ENCODE data around the gene RBPJL. TPM values are rescaled to one million over a fixed set of nuclear protein-coding genes. Genes with fewer than 3 reads are reported as not detected.

Gene RBPJL
- total and polyA plus RNA-seq, 2 of the 8 experiments (the other 6 are each of a cell fraction or from before 2014, with no cell fraction given): 0.67 to 1.3 TPM

GRCh38 chr20:45366192-45366591 lies 59.6 kb downstream of the RBPJL start:
- Histone ChIP-seq H2AFZ (ENCODE audit: low read length) (no peak overlapping the region), H3K18ac (ENCODE audit: extremely low read depth, low read length) (no peak overlapping the region), H4K5ac (ENCODE audit: insufficient read length, low read depth, low read length) (no peak overlapping the region), H3K36me3 (ENCODE audit: control insufficient read depth in 2 of 4, insufficient read depth in 4 of 4, low read length in 3 of 4) (peaks cover 3 to 12% (median 6%) of the 10 kb centered on the region in 4 experiments; a peak in 6 of 8 replicates), H4K91ac (replicated peaks; ENCODE audit: insufficient read length, low read length) (no peak overlapping the region), H2BK120ac (replicated peaks; ENCODE audit: low read depth, low read length) (no peak overlapping the region), H2BK20ac (ENCODE audit: low read length) (no peak overlapping the region), H2AK5ac (ENCODE audit: low read depth, low read length) (no peak overlapping the region), H3K9me3 (ENCODE audit: insufficient read depth in 2 of 2, low read depth in 1 of 2, low read length in 1 of 2) (no peaks in the 10 kb centered on the region), H3K56ac (replicated peaks; ENCODE audit: insufficient read length, low read depth, low read length) (no peak overlapping the region), H4K8ac (ENCODE audit: extremely low read depth, insufficient read depth, low read length) (no peak overlapping the region), H2BK5ac (ENCODE audit: low read depth, low read length) (no peak overlapping the region), H3K27me3 (replicated peaks in 1 of 4; ENCODE audit: control insufficient read depth in 3 of 4, extremely low read depth in 1 of 4, insufficient read depth in 3 of 4, low read length in 3 of 4) (no peaks in the 10 kb centered on the region), H3K4me3 (ENCODE audit: extremely low read depth in 1 of 4, insufficient read depth in 2 of 4, low read depth in 3 of 4, low read length in 4 of 4) (no peak overlapping the region), H3K14ac (ENCODE audit: insufficient read length) (no peak overlapping the region), H4K20me1 (replicated peaks in 1 of 2; ENCODE audit: control insufficient read depth in 1 of 2, insufficient read depth in 2 of 2, low read length in 2 of 2) (peaks cover 0 to 8% of the 10 kb centered on the region in 2 experiments), H3K4me1 (replicated peaks in 1 of 4; ENCODE audit: control insufficient read depth in 3 of 4, insufficient read depth in 4 of 4, low read length in 3 of 4) (peaks cover 0 to 7% (median 4%) of the 10 kb centered on the region in 4 experiments; a peak in 6 of 7 replicates), H3K4me2 (ENCODE audit: insufficient read depth in 1 of 2, low read depth in 2 of 2, low read length in 2 of 2) (no peak overlapping the region), H3K23ac (ENCODE audit: insufficient read length) (no peak overlapping the region), H3K23me2 (ENCODE audit: low read depth, low read length) (peaks cover 7% of the 10 kb centered on the region), H3K79me1 (ENCODE audit: low read depth, low read length) (peaks cover 6% of the 10 kb centered on the region; the same call in 1 of the 2 replicates), H3K4ac (replicated peaks; ENCODE audit: insufficient read length, low read depth, low read length) (no peak overlapping the region), H2BK15ac (ENCODE audit: low read length) (no peak overlapping the region), H3K79me2 (ENCODE audit: control insufficient read depth in 1 of 2, insufficient read depth in 2 of 2, low read length in 2 of 2) (peaks cover 0 to 13% of the 10 kb centered on the region in 2 experiments; a peak in 2 of 4 replicates), H3K27ac (ENCODE audit: low read depth, low read length) (no peak overlapping the region), H3K9ac (replicated peaks in 1 of 4; ENCODE audit: extremely low read depth in 1 of 4, low read depth in 3 of 4, low read length in 3 of 4) (no peak overlapping the region), H2BK12ac (ENCODE audit: low read depth, low read length) (no peak overlapping the region)
- ChIA-PET POLR2A (ENCODE audit: partially characterized antibody) (interaction anchor here (1.3 to 13.2 kb wide), 3 partner anchors 8 to 50 kb away, joined by 3 to 113 read pairs (median 3); partner anchors contain the start of genes PIGT and SDC4), CTCF (ENCODE audit: partially characterized antibody) (interaction anchor here (0.8 to 11.9 kb wide), 12 partner anchors 11 to 405 kb away, joined by 3 to 186 read pairs (median 4); partner anchors contain the start of gene SDC4)
- no peak for DNase-seq (ENCODE audit: low read depth in 1 of 2, low spot score in 2 of 2)
- no peak for FAIRE-seq
- WGBS, 2 experiments (ENCODE audit: extremely low coverage in 1 of 2, insufficient coverage in 1 of 2, insufficient read length in 1 of 2, insufficient replicate concordance in 2 of 2, low coverage in 1 of 2, low lambda C conversion rate in 2 of 2, missing lambda C conversion rate in 1 of 2): 55% methylated on average over 1 of the region's 1 CpG; no CpG with 5 or more reads in 1 of the 2 experiments
- TF ChIP-seq PHF8 (conservative IDR thresholded peaks at IDR 0.05; ENCODE audit: low read depth, low read length): no peak
- TF ChIP-seq ZNF274 (IDR thresholded peaks at IDR 0.05; ENCODE audit: borderline replicate concordance, extremely low read depth, low read length): no peak
- no peak for TF ChIP-seq TEAD4 (IDR thresholded peaks at IDR 0.05; ENCODE audit: low read depth, low read length)
- TF ChIP-seq CEBPB (IDR thresholded peaks at IDR 0.05; ENCODE audit: low read depth, low read length): no peak
- no peak for TF ChIP-seq CTCF (IDR thresholded peaks at IDR 0.05; ENCODE audit: control extremely low read depth in 1 of 3, insufficient read depth in 1 of 3, low read depth in 1 of 3, low read length in 3 of 3)
- no peak for TF ChIP-seq NANOG (IDR thresholded peaks at IDR 0.05; ENCODE audit: insufficient read depth, low read depth, low read length, poor library complexity, severe bottlenecking)
- no peak for TF ChIP-seq NRF1 (IDR thresholded peaks at IDR 0.05; ENCODE audit: low read depth, low read length)
